Hepatocyte (in vitro differentiated cells): ENCODE measurements around the gene STX8.

Source experiments
- EZH2 ChIP-seq: fragments of 200-600 bp; sonication (generic); IDR thresholded peaks from 2 replicates; pipeline ENCODE4 v1.6.1; 2016; ENCODE audit warnings: antibody characterized with exemption, mild to moderate bottlenecking, borderline replicate concordance
- TF ChIP-seq, protein P1 (sequence below): fragments of 200-600 bp; sonication (generic); IDR thresholded peaks from 2 replicates; pipeline ENCODE4 v1.5.1; 2016; ENCODE audit warnings: antibody characterized with exemption, mild to moderate bottlenecking; ENCODE audit not compliant: poor library complexity

DNA sequence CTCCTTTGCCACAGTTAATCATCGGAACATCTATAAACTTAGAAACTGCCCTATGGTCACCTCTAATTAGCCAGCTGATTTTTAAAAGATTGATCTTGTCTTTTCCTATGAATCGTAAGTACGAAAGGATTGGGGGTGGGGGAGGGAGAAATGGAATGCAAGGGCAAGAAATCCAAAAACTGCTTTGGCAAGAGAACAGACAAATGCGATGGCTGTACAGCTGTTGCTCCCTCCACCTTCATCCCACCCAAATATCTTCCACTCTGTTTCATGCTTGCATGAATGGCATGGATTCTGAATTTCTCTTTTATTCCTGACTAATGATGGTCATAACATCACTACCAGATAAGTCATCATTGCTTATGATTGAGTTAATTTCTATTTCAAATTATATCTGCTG is 165.7 kb downstream of the STX8 start:
- TF ChIP-seq, protein P1, sequence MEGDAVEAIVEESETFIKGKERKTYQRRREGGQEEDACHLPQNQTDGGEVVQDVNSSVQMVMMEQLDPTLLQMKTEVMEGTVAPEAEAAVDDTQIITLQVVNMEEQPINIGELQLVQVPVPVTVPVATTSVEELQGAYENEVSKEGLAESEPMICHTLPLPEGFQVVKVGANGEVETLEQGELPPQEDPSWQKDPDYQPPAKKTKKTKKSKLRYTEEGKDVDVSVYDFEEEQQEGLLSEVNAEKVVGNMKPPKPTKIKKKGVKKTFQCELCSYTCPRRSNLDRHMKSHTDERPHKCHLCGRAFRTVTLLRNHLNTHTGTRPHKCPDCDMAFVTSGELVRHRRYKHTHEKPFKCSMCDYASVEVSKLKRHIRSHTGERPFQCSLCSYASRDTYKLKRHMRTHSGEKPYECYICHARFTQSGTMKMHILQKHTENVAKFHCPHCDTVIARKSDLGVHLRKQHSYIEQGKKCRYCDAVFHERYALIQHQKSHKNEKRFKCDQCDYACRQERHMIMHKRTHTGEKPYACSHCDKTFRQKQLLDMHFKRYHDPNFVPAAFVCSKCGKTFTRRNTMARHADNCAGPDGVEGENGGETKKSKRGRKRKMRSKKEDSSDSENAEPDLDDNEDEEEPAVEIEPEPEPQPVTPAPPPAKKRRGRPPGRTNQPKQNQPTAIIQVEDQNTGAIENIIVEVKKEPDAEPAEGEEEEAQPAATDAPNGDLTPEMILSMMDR: no peak
- no peak for TF ChIP-seq EZH2
